ENCODE data around the gene ST3GAL2.
"Not testable (repeated sequence)": the region's sequence is repeated elsewhere in the genome, so short reads cannot be mapped to it uniquely, and the experiment has no call there.

Gene ST3GAL2

DNA sequence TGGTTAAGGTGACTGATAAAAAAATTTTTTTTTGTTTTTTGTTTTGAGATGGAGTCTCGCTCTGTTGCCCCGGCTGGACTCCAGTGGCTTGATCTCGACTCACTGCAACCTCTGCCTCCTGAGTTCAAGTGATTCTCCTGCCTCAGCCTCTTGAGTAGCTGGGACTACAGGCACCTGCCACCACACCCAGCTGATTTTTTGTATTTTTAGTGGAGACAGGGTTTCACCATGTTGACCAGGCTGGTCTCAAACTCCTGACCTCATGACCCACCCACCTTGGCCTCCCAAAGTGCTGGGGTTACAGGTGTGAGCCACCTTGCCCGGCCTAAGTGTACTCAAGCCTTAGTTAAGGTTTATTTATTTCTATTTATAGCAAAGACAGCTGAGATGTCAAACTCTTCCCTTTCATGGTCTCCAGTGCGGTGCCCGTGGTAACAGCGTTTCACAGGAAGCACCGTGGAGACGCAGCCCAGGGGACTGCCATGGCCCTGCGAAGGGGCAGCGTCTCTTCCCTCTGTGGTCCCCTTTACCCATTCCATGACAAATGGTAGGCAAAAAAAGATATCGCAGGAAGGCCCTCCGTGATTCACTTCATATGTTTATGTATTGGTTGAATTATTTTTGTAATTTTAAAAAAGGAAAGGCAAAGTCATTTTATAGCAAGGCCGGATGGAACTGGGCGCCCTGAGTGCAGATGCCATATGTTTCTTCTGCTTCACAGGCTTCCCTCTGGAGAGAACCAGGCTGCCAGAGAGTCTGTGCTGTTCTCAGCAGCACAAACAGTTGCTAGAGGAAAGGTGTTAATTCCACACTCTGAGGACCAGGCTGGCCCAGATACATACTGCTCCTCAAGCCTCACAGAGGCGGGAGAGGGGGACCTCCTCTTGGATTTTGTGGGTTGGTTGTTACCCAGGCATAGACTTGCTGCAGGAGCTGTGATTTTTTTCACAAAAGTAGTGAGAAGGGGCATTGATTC, 63.0 kb downstream of the ST3GAL2 start:
- peak overlapping the region; percentile 46 for H3K27ac ChIP-seq
- DNase-seq (ENCODE audit: low spot score) = no peak
- TF ChIP-seq, protein P1, sequence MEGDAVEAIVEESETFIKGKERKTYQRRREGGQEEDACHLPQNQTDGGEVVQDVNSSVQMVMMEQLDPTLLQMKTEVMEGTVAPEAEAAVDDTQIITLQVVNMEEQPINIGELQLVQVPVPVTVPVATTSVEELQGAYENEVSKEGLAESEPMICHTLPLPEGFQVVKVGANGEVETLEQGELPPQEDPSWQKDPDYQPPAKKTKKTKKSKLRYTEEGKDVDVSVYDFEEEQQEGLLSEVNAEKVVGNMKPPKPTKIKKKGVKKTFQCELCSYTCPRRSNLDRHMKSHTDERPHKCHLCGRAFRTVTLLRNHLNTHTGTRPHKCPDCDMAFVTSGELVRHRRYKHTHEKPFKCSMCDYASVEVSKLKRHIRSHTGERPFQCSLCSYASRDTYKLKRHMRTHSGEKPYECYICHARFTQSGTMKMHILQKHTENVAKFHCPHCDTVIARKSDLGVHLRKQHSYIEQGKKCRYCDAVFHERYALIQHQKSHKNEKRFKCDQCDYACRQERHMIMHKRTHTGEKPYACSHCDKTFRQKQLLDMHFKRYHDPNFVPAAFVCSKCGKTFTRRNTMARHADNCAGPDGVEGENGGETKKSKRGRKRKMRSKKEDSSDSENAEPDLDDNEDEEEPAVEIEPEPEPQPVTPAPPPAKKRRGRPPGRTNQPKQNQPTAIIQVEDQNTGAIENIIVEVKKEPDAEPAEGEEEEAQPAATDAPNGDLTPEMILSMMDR (conservative IDR thresholded peaks at IDR 0.05; ENCODE audit: low read depth) = no peak
- POLR2A ChIA-PET (ENCODE audit: low non-redundant PET) = no interaction called here
- CTCF ChIA-PET = interaction anchor here (0.7 kb wide), 2 partner anchors 105 to 113 kb away, joined by 3 to 7 read pairs; no protein-coding TSS in a partner anchor

DNA sequence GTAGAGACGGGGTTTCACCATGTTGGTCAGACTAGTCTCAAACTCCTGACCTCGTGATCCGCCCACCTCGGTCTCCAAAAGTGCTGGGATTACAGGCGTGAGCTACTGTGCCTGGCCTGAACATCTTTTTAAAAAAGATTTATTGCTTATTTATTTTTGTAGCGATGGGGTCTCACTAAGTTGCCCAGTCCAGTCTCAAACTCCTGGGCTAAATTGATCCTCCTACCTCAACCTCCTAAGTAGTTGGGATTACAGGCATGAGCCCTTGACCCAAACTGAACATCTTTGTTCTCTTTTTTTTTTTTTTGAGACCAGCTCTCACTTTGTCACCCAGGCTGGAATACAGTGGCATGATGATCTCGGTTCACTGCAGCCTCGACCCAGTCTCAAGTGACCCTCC, 64.7 kb downstream of the ST3GAL2 start:
- POLR2A ChIA-PET (ENCODE audit: low non-redundant PET) = no interaction called here
- CTCF ChIA-PET = interaction anchor here (0.6 kb wide), 1 partner anchor 163 kb away, joined by 5 read pairs; no protein-coding TSS in a partner anchor

DNA sequence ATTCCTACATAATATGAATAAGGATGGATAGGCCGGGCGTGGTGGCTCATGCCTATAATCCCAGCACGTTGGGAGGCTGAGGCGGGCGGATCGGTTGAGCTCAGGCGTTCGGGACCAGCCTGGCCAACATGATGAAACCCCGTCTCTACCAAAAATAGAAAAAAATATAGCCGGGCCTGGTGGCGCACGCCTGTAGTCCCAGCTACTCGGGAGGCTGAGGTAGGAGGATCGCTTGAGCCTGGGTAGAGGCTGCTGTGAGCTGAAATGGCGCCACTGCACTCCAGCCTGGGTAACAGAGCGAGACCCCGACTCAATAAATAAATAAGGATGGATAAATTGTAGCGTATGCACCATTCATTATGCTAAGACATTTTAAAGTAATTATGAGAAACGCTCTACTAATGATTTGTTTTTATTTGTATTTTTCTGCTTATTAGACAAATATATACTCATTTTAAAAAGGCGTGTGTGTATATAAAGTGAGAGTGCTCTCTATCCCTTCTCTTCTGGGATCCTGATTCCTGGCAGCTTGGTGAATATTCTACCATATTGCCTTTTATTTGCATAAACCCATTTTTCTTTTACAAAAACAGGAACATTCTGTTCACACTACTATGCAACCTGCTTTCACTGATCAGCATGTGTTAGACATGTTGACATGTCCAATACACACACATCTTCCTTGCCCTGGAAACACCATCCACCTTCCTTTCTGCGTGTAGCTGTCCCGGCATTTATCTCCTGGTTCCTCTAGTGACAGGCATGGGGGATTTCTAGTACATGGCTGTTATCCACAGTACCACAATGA, 65.8 kb downstream of the ST3GAL2 start:
- CTCF ChIA-PET = interaction anchor here (0.6 to 0.7 kb wide), 2 partner anchors 51 to 53 kb away, joined by 3 read pairs; no protein-coding TSS in a partner anchor

More for the DNA sequence above, 64.7 kb downstream of the ST3GAL2 start:
- 0 out of 2 replicates have a peak overlapping the region, but pooled peaks have one; percentile 32 for H3K27ac ChIP-seq
- DNase-seq (ENCODE audit: low spot score) = no peak
- TF ChIP-seq, protein P1 (conservative IDR thresholded peaks at IDR 0.05; ENCODE audit: low read depth) = no peak

DNA sequence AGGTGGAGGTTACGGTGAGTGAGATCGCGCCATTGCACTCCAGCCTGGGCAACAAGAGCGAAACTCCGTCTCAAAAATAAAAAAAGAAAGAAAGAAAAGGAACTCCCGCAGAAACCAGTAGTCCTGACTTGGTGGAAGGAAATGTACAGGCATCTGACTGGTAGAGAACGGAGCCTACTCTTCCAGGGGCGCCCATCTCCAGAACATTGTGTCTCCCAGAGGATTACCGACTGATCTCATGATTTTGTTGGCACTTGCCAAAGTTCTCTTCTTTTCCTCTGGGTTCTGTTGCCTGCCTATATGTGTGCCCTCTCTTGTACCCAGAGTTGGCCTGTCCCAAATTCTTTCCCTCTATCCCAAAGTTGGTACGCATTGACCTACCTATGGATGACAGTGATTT, 68.0 kb downstream of the ST3GAL2 start:
- TF ChIP-seq, protein P1 (conservative IDR thresholded peaks at IDR 0.05; ENCODE audit: low read depth) = no peak
- DNase-seq (ENCODE audit: low spot score) = no peak
- CTCF ChIA-PET = no interaction called here
- POLR2A ChIA-PET (ENCODE audit: low non-redundant PET) = no interaction called here
- no peak overlapping the region for H3K27ac ChIP-seq

More for the DNA sequence above, 65.8 kb downstream of the ST3GAL2 start:
- POLR2A ChIA-PET (ENCODE audit: low non-redundant PET) = interaction anchor here (1.1 kb wide), 1 partner anchor 8 kb away, joined by 3 read pairs; no protein-coding TSS in a partner anchor
- H3K27ac ChIP-seq = peak overlapping the region; percentile 43
- no peak for DNase-seq (ENCODE audit: low spot score)
- TF ChIP-seq, protein P1 (conservative IDR thresholded peaks at IDR 0.05; ENCODE audit: low read depth) = no peak

DNA sequence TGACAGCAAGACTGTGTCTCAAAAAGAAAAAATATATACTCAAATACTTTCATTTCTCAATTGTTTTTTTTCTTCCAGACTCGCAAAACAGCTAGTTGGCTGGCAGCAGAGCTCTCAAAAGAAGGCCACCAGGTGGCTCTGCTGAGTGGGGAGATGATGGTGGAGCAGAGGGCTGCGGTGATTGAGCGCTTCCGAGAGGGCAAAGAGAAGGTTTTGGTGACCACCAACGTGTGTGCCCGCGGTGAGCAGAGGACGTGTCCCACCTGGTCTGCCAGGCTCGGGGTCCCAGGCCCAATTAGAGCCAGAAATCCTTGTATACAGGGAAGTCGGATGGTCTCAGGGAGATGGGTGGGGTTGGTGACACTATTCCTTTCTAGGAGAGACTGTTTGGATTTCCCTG, 68.8 kb downstream of the ST3GAL2 start:
- H3K27ac ChIP-seq; DNase-seq (ENCODE audit: low spot score); POLR2A ChIA-PET (ENCODE audit: low non-redundant PET): not testable (repeated sequence)
- CTCF ChIA-PET = interaction anchor here (0.6 to 0.8 kb wide), 3 partner anchors 10 to 114 kb away, joined by 3 read pairs; no protein-coding TSS in a partner anchor
- TF ChIP-seq, protein P1 (conservative IDR thresholded peaks at IDR 0.05; ENCODE audit: low read depth) = peak; percentile 68

DNA sequence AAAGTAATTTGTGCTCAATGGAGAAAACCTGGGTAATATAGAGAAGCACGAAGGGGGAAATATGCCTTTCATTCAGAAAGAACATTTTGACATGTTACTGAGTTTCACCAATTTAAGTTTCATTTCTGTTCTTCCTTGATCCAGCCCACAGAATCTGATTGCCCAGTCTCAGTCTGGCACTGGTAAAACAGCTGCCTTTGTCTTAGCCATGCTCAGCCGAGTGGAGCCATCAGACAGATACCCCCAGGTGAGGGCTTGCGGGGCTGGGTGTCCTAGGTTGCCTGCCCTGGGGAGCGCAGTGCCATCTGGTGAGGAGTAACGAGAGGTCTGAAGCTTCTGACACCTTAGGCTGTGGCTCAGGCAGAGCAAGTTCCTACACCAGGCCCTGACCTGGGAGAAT, 74.5 kb downstream of the ST3GAL2 start:
- peak overlapping the region; percentile 15; the same call in 1 of the 2 replicates for H3K27ac ChIP-seq
- CTCF ChIA-PET = interaction anchor here (0.6 kb wide), 1 partner anchor 103 kb away, joined by 4 read pairs; no protein-coding TSS in a partner anchor
- TF ChIP-seq, protein P1 (conservative IDR thresholded peaks at IDR 0.05; ENCODE audit: low read depth) = no peak
- DNase-seq (ENCODE audit: low spot score) = no peak
- POLR2A ChIA-PET (ENCODE audit: low non-redundant PET) = no interaction called here

Measured in RWPE1 (cell line).